Left ventricle myocardium inferior (tissue), 1 donor: ENCODE measurements around the gene RCSD1. TPM values are rescaled to one million over a fixed set of nuclear protein-coding genes. Genes with fewer than 3 reads are reported as not detected.

Experiments
- DNase-seq: peaks from one replicate; pipeline ENCODE4 v3.0.0-alpha.2; 2020
- H3K27ac ChIP-seq: fragments of 200-600 bp; replicated peaks from 2 replicates; pipeline ENCODE4 v1.8.0; 2021
- H3K27me3 ChIP-seq: fragments of 200-600 bp; 2 replicates; pipeline ENCODE4 v1.8.0; 2021; ENCODE audit warnings: low read depth
- H3K36me3 ChIP-seq: fragments of 200-600 bp; 2 replicates; pipeline ENCODE4 v1.8.0; 2021
- H3K4me1 ChIP-seq: fragments of 200-600 bp; 2 replicates; pipeline ENCODE4 v1.8.0; 2021
- H3K4me3 ChIP-seq: fragments of 200-600 bp; 2 replicates; pipeline ENCODE4 v1.8.0; 2021; ENCODE audit warnings: mild to moderate bottlenecking, moderate library complexity
- H3K9me3 ChIP-seq: fragments of 200-600 bp; replicated peaks from 2 replicates; pipeline ENCODE4 v1.8.0; 2021
- intact Hi-C: fragments of 100-400 bp; cut with micrococcal nuclease; formaldehyde crosslinking; loops from one replicate; pipeline ENCODE4 v1.11.0; 2022
- total RNA-seq: library from RNA; stranded (reverse); fragmentation: NEBNext Ultra II Directional; extraction: Animal tissue kit (Norgen Biotek cat#: 25700); gene quantifications from one replicate; pipeline ENCODE4 v1.2.1, GENCODE V29; 2021
- TF ChIP-seq, protein P1 (sequence below): fragments of 200-600 bp; IDR thresholded peaks from 2 replicates; pipeline ENCODE4 v1.8.0; 2021; ENCODE audit warnings: antibody characterized with exemption, mild to moderate bottlenecking, borderline replicate concordance
- donor health status: DM: no; HTN: yes; CAD: no; lungs with severe emphysema.

RCSD1 gene
- total RNA-seq, 1 donor from 2014 or later: 42.7 TPM

DNA sequence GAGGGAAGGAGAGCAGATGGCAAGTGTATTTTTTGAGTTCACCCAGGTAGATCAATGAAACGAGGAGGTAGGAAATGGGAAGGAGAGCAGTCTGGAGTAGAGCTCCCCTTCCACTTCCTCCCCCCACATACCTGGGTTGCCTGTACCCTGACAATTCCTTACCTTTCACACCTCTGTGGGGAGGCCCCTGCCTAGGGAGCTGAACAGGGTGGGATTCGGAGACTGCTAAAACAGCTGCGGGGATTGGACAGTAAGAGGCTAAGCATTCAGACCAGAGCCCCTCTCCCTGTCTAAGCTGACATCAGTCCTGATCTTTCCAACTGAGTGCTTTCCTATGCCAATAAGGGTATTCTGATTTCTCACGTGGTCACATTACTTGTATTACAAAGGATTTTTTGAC is 14.5 kb downstream of the RCSD1 start:
- TF ChIP-seq, protein P1, sequence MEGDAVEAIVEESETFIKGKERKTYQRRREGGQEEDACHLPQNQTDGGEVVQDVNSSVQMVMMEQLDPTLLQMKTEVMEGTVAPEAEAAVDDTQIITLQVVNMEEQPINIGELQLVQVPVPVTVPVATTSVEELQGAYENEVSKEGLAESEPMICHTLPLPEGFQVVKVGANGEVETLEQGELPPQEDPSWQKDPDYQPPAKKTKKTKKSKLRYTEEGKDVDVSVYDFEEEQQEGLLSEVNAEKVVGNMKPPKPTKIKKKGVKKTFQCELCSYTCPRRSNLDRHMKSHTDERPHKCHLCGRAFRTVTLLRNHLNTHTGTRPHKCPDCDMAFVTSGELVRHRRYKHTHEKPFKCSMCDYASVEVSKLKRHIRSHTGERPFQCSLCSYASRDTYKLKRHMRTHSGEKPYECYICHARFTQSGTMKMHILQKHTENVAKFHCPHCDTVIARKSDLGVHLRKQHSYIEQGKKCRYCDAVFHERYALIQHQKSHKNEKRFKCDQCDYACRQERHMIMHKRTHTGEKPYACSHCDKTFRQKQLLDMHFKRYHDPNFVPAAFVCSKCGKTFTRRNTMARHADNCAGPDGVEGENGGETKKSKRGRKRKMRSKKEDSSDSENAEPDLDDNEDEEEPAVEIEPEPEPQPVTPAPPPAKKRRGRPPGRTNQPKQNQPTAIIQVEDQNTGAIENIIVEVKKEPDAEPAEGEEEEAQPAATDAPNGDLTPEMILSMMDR: no peak
- Histone ChIP-seq H3K36me3 (peaks cover 29% of the 10 kb centered on the region), H3K27me3 (no peaks in the 10 kb centered on the region), H3K4me3 (no peak overlapping the region), H3K4me1 (peaks cover 81% of the 10 kb centered on the region), H3K9me3 (no peaks in the 10 kb centered on the region), H3K27ac (no peak overlapping the region)
- intact Hi-C loops: no loop called here
- no peak for DNase-seq

GRCh38 chr1:167645140-167645541 is 15.1 kb downstream of the RCSD1 start:
- no peaks in the 10 kb centered on the region for H3K9me3 ChIP-seq
- TF ChIP-seq, protein P1: no peak
- DNase-seq: no peak
- no peaks in the 10 kb centered on the region for H3K27me3 ChIP-seq
- H3K27ac ChIP-seq: no peak overlapping the region
- peaks cover 87% of the 10 kb centered on the region for H3K4me1 ChIP-seq
- H3K36me3 ChIP-seq: peaks cover 25% of the 10 kb centered on the region
- no peak overlapping the region for H3K4me3 ChIP-seq
- intact Hi-C loops: no loop called here

DNA sequence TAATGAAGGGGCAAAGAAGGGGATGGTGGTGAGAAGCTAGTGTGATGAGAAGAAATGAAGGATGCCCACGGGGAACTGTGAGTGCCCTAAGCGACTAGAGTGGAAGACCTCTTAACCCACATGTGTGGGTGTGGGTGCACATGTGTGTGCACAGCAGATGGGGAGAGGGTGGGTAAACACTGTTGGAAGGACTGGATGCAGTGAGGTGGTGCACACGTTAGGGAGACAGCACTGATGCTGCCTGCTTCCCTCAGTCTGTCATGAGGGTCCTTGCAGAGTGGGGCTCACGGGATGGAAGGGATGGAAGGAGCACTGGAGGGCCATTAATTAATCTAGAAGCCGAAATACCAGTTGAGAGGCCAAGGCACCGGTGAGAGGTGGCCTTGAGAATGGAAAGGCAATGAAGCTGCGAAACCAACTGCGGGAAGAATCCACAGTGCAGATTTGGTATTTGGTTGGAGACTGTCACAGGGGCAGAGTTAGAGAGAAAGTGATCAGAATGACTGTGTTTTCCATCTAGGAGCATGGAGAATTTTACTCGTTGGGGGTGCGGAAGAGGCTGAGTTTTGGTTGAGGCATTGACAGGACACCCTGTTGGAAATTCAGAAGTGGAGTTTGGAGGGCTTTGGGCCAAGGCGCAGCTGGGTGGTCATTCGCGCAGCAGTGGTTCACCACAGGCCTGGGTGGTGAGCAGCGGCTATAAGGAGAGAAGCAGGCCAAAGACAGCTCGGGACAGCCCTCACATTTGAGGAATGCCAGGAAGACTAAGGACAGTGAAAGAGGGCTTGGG is 15.8 kb downstream of the RCSD1 start:
- H3K4me3 ChIP-seq: no peak overlapping the region
- H3K9me3 ChIP-seq: no peaks in the 10 kb centered on the region
- no peak overlapping the region for H3K27ac ChIP-seq
- no peaks in the 10 kb centered on the region for H3K27me3 ChIP-seq
- TF ChIP-seq, protein P1: no peak
- intact Hi-C loops: no loop called here
- peaks cover 94% of the 10 kb centered on the region for H3K4me1 ChIP-seq
- peaks cover 18% of the 10 kb centered on the region for H3K36me3 ChIP-seq
- no peak for DNase-seq

GRCh38 chr1:167648252-167648849 is 18.3 kb downstream of the RCSD1 start:
- Histone ChIP-seq H3K4me1 (peaks cover 99% of the 10 kb centered on the region), H3K27ac (peak overlapping the region; percentile 83), H3K9me3 (no peaks in the 10 kb centered on the region), H3K36me3 (no peaks in the 10 kb centered on the region), H3K4me3 (peak overlapping the region; percentile 12), H3K27me3 (no peaks in the 10 kb centered on the region)
- no peak for DNase-seq
- TF ChIP-seq, protein P1: no peak
- intact Hi-C loops: no loop called here

- Histone ChIP-seq H3K27me3 (no peaks in the 10 kb centered on the region), H3K9me3 (no peaks in the 10 kb centered on the region), H3K27ac (peak overlapping the region; percentile 83), H3K4me3 (no peak overlapping the region), H3K4me1 (peaks cover 99% of the 10 kb centered on the region), H3K36me3 (no peaks in the 10 kb centered on the region)
- no peak for DNase-seq
- TF ChIP-seq, protein P1: no peak
- intact Hi-C loops: no loop called here
These were observed 19.1 kb downstream of the RCSD1 start for GRCh38 chr1:167648978-167649744.
